AG09319 (cell line): ENCODE results near the gene VTN.

ENCODE experiments used
- DNase-seq: peaks from one replicate; pipeline ENCODE4 v3.0.0-alpha.2; 2010; ENCODE audit warnings: low read depth; ENCODE audit errors: extremely low read depth
- TF ChIP-seq, protein P1 (sequence below): IDR thresholded peaks from 2 replicates; pipeline ENCODE4 v1.5.1; 2011; ENCODE audit warnings: low read depth, mild to moderate bottlenecking, inconsistent platforms, low read length, moderate library complexity

VTN gene

DNA sequence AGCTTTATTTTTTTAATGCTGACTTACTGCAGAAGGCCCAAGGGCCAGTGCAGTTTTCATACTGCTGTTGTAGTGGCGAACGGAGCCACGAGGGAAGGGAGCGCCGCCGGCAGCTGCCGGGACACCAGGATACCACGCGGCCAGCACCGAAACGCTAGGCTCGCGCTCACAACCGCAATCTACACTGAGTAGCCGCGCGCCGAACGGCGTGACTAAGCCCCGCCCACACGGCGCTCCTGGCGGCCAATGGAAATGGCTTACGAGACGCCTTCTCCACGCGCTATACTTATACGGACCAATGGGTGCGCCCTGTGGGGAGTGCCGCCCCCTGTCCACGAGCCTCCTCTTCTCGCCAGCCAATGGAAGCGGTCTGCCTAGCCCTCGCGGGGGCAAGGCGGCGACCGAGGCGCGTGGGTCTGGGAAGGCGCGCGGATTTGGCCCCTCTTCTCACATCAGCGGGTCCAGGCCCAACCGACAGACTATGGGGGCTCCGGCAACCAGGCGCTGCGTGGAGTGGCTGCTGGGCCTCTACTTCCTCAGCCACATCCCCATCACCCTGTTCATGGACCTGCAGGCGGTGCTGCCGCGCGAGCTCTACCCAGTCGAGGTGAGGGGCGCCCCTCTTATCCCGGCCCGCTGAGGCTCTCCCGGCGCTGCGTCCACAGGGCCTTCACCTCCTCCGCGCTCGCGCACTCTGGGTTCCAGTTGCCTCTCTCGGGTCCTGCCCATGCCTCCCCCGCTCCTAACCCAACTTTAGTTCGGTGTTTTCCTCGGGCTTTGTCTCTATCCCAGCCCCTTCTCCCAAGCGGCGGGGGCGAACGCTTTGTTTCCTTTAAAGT is 51.1 kb downstream of the VTN start, which contains the start of gene TMEM97:
TSS of gene TMEM97 (plus strand) at position 442 of the 839 bp plus-strand sequence. CDS start at position 482, 40 bp downstream.
- TF ChIP-seq, protein P1, sequence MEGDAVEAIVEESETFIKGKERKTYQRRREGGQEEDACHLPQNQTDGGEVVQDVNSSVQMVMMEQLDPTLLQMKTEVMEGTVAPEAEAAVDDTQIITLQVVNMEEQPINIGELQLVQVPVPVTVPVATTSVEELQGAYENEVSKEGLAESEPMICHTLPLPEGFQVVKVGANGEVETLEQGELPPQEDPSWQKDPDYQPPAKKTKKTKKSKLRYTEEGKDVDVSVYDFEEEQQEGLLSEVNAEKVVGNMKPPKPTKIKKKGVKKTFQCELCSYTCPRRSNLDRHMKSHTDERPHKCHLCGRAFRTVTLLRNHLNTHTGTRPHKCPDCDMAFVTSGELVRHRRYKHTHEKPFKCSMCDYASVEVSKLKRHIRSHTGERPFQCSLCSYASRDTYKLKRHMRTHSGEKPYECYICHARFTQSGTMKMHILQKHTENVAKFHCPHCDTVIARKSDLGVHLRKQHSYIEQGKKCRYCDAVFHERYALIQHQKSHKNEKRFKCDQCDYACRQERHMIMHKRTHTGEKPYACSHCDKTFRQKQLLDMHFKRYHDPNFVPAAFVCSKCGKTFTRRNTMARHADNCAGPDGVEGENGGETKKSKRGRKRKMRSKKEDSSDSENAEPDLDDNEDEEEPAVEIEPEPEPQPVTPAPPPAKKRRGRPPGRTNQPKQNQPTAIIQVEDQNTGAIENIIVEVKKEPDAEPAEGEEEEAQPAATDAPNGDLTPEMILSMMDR, result peak; percentile 5; the same call in 1 of the 2 replicates

DNA sequence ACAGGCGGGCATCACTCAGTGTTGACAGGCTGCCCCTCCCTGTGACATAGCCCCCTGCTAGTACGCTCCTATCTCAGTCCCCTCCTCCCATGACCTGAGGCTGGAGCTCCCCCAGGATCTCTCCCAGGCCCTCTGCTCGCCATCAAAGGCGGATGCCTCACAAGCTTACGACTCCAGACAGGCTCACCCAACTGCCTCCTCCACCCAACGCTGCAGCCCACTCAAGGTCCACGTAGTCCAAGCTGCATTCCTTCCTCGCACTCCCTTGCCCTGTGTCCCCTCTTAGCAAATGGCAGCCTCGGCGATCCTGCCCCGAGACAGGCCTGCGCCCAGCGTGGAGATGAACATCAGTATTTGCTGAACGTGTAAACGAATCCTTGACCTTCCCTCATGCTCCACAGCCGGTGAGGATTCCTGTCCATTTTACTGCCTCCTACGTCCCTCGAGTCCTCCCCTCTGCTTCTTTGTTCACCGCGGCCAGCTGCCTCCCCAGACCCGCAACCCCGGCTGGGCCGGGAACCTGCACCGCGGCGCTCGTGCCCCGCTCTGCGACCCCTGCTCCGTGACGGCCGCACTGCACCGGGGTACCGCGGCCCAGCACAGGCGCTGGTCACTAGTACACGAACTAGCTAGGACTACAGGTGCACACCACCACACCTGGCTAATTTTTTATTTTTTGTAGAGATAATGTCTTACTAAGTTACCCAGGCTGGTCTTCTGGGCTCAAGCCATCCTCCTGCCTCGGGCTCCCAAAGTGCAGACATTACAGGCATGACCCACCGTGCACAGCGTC is 51.9 kb downstream of the VTN start:
- TF ChIP-seq, protein P1, result no peak
- no peak for DNase-seq

More for the DNA sequence above, 51.1 kb downstream of the VTN start, which contains the start of gene TMEM97:
- peak; percentile 89 for DNase-seq
